IMR-90 (cell line): ENCODE measurements around the gene ME2. TPM values are rescaled to one million over a fixed set of nuclear protein-coding genes. Genes with fewer than 3 reads are reported as not detected.

Experiments used
- ATAC-seq: fragments of 200-7000 bp; cut with Tn5 transposase; 2 replicates; pipeline ENCODE4 v1.9.1; 2020; ENCODE audit warnings: low read depth, mild to moderate bottlenecking, moderate library complexity
- BruUV-seq: library from RNA; stranded (reverse); fragments of 400-500 nt; replicated peaks from 2 replicates; lab custom pipeline; 2021; lab: Mats Ljungman, UMichigan
- CTCF ChIA-PET: fragments of 300-600 bp; formaldehyde crosslinking; extraction: SDS; loops from one replicate; lab custom pipeline; 2021; ENCODE audit warnings: antibody characterized with exemption; lab: Yijun Ruan, JAX
- POLR2A ChIA-PET: fragments of 300-600 bp; sonication (Branson Sonifier 250); formaldehyde crosslinking; loops from one replicate; lab custom pipeline; 2022; ENCODE audit warnings: antibody characterized with exemption; ENCODE audit not compliant: unreplicated experiment; lab: Charles Lee
- DNase-seq: peaks from one replicate; pipeline ENCODE4 v3.0.0; 2013
- H2AFZ ChIP-seq: replicated peaks from 2 replicates; pipeline ENCODE3; 2013; ENCODE audit warnings: low read length, mild to moderate bottlenecking; ENCODE audit not compliant: poor library complexity
- H2AK5ac ChIP-seq: 2 replicates; pipeline ENCODE4 v1.6.1; 2013; ENCODE audit warnings: low read depth, low read length, inconsistent platforms
- H2AK9ac ChIP-seq: replicated peaks from 2 replicates; pipeline ENCODE3; 2013; ENCODE audit warnings: mild to moderate bottlenecking, low read depth, low read length, moderate library complexity; ENCODE audit not compliant: poor library complexity
- H2BK120ac ChIP-seq: 2 replicates; pipeline ENCODE4 v1.6.1; 2013; ENCODE audit warnings: low read depth, low read length, inconsistent platforms
- H2BK15ac ChIP-seq: 3 replicates; pipeline ENCODE4 v1.6.1; 2013; ENCODE audit warnings: low read depth, low read length, inconsistent platforms
- H2BK20ac ChIP-seq: 2 replicates; pipeline ENCODE4 v1.6.1; 2013; ENCODE audit warnings: low read depth, mild to moderate bottlenecking, inconsistent platforms, low read length, moderate library complexity
- H2BK5ac ChIP-seq: 2 replicates; pipeline ENCODE4 v1.6.1; 2013; ENCODE audit warnings: mild to moderate bottlenecking, low read depth, low read length, inconsistent platforms; ENCODE audit not compliant: poor library complexity, severe bottlenecking
- H3K14ac ChIP-seq: replicated peaks from 2 replicates; pipeline ENCODE4 v1.6.1; 2013; ENCODE audit warnings: low read depth, low read length, inconsistent platforms
- H3K18ac ChIP-seq: 2 replicates; pipeline ENCODE4 v1.6.1; 2013; ENCODE audit warnings: low read depth, low read length, control low read depth
- H3K23ac ChIP-seq: 2 replicates; pipeline ENCODE4 v1.6.1; 2013; ENCODE audit warnings: low read depth, low read length, inconsistent platforms
- H3K27ac ChIP-seq: 2 replicates; pipeline ENCODE4 v1.5.1; 2013; ENCODE audit warnings: mild to moderate bottlenecking, control low read depth, low read length; ENCODE audit not compliant: insufficient read depth
- H3K27me3 ChIP-seq: 2 replicates; pipeline ENCODE4 v1.6.1; 2013; ENCODE audit warnings: low read length; ENCODE audit not compliant: control insufficient read depth, insufficient read depth
- H3K36me3 ChIP-seq: 2 replicates; pipeline ENCODE4 v1.6.1; 2013; ENCODE audit warnings: low read length, mixed read lengths; ENCODE audit not compliant: control insufficient read depth, insufficient read depth
- H3K4ac ChIP-seq: 2 replicates; pipeline ENCODE4 v1.6.1; 2013; ENCODE audit warnings: low read depth, low read length, inconsistent platforms
- H3K4me1 ChIP-seq: 2 replicates; pipeline ENCODE4 v1.6.1; 2013; ENCODE audit warnings: low read length, mixed read lengths; ENCODE audit not compliant: control insufficient read depth, insufficient read depth
- H3K4me2 ChIP-seq: 2 replicates; pipeline ENCODE4 v1.6.1; 2013; ENCODE audit warnings: low read depth, mild to moderate bottlenecking, control low read depth, low read length, moderate library complexity
- H3K4me3 ChIP-seq: 2 replicates; pipeline ENCODE4 v1.5.1; 2013; ENCODE audit warnings: low read depth, mild to moderate bottlenecking, control low read depth, low read length, moderate library complexity; ENCODE audit not compliant: insufficient read depth
- H3K56ac ChIP-seq: 2 replicates; pipeline ENCODE4 v1.6.1; 2013; ENCODE audit warnings: low read length, inconsistent platforms; ENCODE audit not compliant: insufficient read depth; ENCODE audit errors: extremely low read depth
- H3K79me1 ChIP-seq, 2 experiments: 2 replicates each; pipeline ENCODE4 v1.6.1; 2013; ENCODE audit warnings: low read length in 2 of 2, inconsistent platforms in 1 of 2, low read depth in 1 of 2
- H3K9ac ChIP-seq: 2 replicates; pipeline ENCODE4 v1.6.1; 2013; ENCODE audit warnings: low read depth, low read length, control low read depth
- H3K9me1 ChIP-seq: 2 replicates; pipeline ENCODE4 v1.6.1; 2013; ENCODE audit warnings: low read length, inconsistent platforms; ENCODE audit not compliant: insufficient read depth
- H3K9me3 ChIP-seq: 2 replicates; pipeline ENCODE4 v1.6.1; 2013; ENCODE audit warnings: low read length; ENCODE audit not compliant: control insufficient read depth, insufficient read depth
- H4K20me1 ChIP-seq: 2 replicates; pipeline ENCODE4 v1.6.1; 2013; ENCODE audit warnings: low read length, inconsistent platforms; ENCODE audit not compliant: insufficient read depth
- H4K5ac ChIP-seq: 2 replicates; pipeline ENCODE4 v1.6.1; 2013; ENCODE audit warnings: mild to moderate bottlenecking, low read depth, low read length, control low read depth
- H4K8ac ChIP-seq, 2 experiments: 2 replicates each; pipeline ENCODE4 v1.6.1; 2013; ENCODE audit warnings: low read depth in 2 of 2, low read length in 2 of 2, control low read depth in 1 of 2, inconsistent platforms in 1 of 2
- H4K91ac ChIP-seq: 2 replicates; pipeline ENCODE4 v1.6.1; 2013; ENCODE audit warnings: low read depth, low read length, inconsistent platforms; ENCODE audit not compliant: insufficient read depth
- CEBPB ChIP-seq: IDR thresholded peaks from 2 replicates; pipeline ENCODE4 v1.6.1; 2012; ENCODE audit warnings: low read depth, low read length, improper control_type of control experiment
- FOS ChIP-seq: fragments of 150-350 bp; IDR thresholded peaks from 2 replicates; pipeline ENCODE4 v1.6.1; 2016; ENCODE audit warnings: low read depth, low read length
- MAFK ChIP-seq: IDR thresholded peaks from 2 replicates; pipeline ENCODE4 v1.6.1; 2012; ENCODE audit warnings: low read depth, low read length, improper control_type of control experiment
- MAZ ChIP-seq: IDR thresholded peaks from 2 replicates; pipeline ENCODE4 v1.6.1; 2012; ENCODE audit warnings: low read depth, mild to moderate bottlenecking, low read length, improper control_type of control experiment, moderate library complexity, borderline replicate concordance
- NFE2L2 ChIP-seq: fragments of 150-350 bp; IDR thresholded peaks from 2 replicates; pipeline ENCODE4 v1.6.1; 2016; ENCODE audit warnings: low read depth, mild to moderate bottlenecking, low read length
- POLR2A ChIP-seq: IDR thresholded peaks from 2 replicates; pipeline ENCODE4 v1.6.1; 2012; ENCODE audit warnings: mild to moderate bottlenecking, low read depth, low read length
- RAD21 ChIP-seq: IDR thresholded peaks from 2 replicates; pipeline ENCODE4 v1.6.1; 2012; ENCODE audit warnings: low read length, improper control_type of control experiment
- WGBS, 2 experiments: methylation state at CpG; one replicate each; pipeline versions ENCODE4 v1.1.5 to v1.1.7; 2013; ENCODE audit warnings: missing lambda C conversion rate in 2 of 2; ENCODE audit not compliant: insufficient read length in 1 of 2; ENCODE audit errors: extremely low coverage in 2 of 2; 5-methylcytosine and 5-hydroxymethylcytosine counted together
- dilution Hi-C: fragments of 300-500 bp; cut with HindIII; formaldehyde crosslinking; loops from one replicate; pipeline ENCODE4 v1.14.3; 2018; ENCODE audit warnings: low sequenced_read_pairs; ENCODE audit not compliant: unreplicated experiment
- in situ Hi-C: fragments of 300-500 bp; cut with MboI; formaldehyde crosslinking; loops from 3 replicates; pipeline ENCODE4 v1.14.3; 2019; ENCODE audit warnings: low sequenced_read_pairs, inconsistent platforms, mixed read lengths
- intact Hi-C: fragments of 100-400 bp; cut with micrococcal nuclease; formaldehyde crosslinking; loops from 2 replicates; pipeline ENCODE4 v1.10.0; 2022
- polyA plus RNA-seq, 3 experiments: library from polyadenylated mRNA; depleted of rRNA; stranded (reverse); fragments of >200 nt; gene quantifications; 2 replicates each; pipeline ENCODE4 v1.2.3, GENCODE V29; 2012; ENCODE audit warnings: low replicate concordance in 1 of 3
- total RNA-seq: library from RNA; depleted of rRNA; stranded (reverse); fragments of >200 nt; gene quantifications from 2 replicates; pipeline ENCODE4 v1.2.3, GENCODE V29; 2012
- TF ChIP-seq, protein P1 (sequence below): conservative IDR thresholded peaks from 2 replicates; pipeline ENCODE4 v1.5.1; 2012; ENCODE audit warnings: mild to moderate bottlenecking, low read depth, low read length, improper control_type of control experiment

ME2 gene
- total and polyA plus RNA-seq, 2 of the 4 experiments (the other 2 are of a cell fraction), result 29.7 to 32.6 TPM

- TF ChIP-seq POLR2A (no peak), FOS (peak; percentile 32; the same call in 1 of the 2 replicates), MAZ (no peak), RAD21 (no peak), NFE2L2 (no peak), MAFK (no peak), CEBPB (no peak)
- TF ChIP-seq, protein P1, sequence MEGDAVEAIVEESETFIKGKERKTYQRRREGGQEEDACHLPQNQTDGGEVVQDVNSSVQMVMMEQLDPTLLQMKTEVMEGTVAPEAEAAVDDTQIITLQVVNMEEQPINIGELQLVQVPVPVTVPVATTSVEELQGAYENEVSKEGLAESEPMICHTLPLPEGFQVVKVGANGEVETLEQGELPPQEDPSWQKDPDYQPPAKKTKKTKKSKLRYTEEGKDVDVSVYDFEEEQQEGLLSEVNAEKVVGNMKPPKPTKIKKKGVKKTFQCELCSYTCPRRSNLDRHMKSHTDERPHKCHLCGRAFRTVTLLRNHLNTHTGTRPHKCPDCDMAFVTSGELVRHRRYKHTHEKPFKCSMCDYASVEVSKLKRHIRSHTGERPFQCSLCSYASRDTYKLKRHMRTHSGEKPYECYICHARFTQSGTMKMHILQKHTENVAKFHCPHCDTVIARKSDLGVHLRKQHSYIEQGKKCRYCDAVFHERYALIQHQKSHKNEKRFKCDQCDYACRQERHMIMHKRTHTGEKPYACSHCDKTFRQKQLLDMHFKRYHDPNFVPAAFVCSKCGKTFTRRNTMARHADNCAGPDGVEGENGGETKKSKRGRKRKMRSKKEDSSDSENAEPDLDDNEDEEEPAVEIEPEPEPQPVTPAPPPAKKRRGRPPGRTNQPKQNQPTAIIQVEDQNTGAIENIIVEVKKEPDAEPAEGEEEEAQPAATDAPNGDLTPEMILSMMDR, result no peak
- WGBS, 2 experiments, result no CpG with 5 or more reads among the region's 4 CpGs
- H3K18ac ChIP-seq, result no peak overlapping the region
- H2BK5ac ChIP-seq, result no peak overlapping the region
- H3K9me3 ChIP-seq, result no peaks in the 10 kb centered on the region
- no peaks in the 10 kb centered on the region; the same call in 1 of the 2 replicates for H3K27me3 ChIP-seq
- in situ Hi-C loops (no loop called here), dilution Hi-C loops (no loop called here), intact Hi-C loops (no loop called here)
- no peak overlapping the region for H2AK9ac ChIP-seq
- no peaks in the 10 kb centered on the region for H3K4me1 ChIP-seq
- H2BK20ac ChIP-seq, result no peak overlapping the region
- no peak overlapping the region for H3K4ac ChIP-seq
- no peaks in the 10 kb centered on the region for H3K9me1 ChIP-seq
- ChIA-PET CTCF (no interaction called here), POLR2A (no interaction called here)
- H4K91ac ChIP-seq, result no peak overlapping the region
- no peak overlapping the region for H4K5ac ChIP-seq
- H3K4me3 ChIP-seq, result no peak overlapping the region
- no peaks in the 10 kb centered on the region for H4K20me1 ChIP-seq
- no peak overlapping the region for H3K56ac ChIP-seq
- H3K27ac ChIP-seq, result no peak overlapping the region
- no peak overlapping the region for H2BK15ac ChIP-seq
- peak; percentile 31 for DNase-seq
- H3K79me1 ChIP-seq, result no peaks in the 10 kb centered on the region
- H3K14ac ChIP-seq, result no peak overlapping the region
- no peak overlapping the region for H3K23ac ChIP-seq
- H3K9ac ChIP-seq, result no peak overlapping the region
- no peak overlapping the region for H4K8ac ChIP-seq
- H3K4me2 ChIP-seq, result no peak overlapping the region
- H3K36me3 ChIP-seq, result no peaks in the 10 kb centered on the region
- H2AFZ ChIP-seq, result no peak overlapping the region
- ATAC-seq, result no peak
- no TSS peak for BruUV-seq
- no peak overlapping the region for H2AK5ac ChIP-seq
- no peak overlapping the region for H2BK120ac ChIP-seq
Measured at GRCh38 chr18:50847192-50847591, 31.7 kb upstream of the ME2 start.
